Stromal cell of bone marrow (primary cell): Measurements from ENCODE around the gene GRPEL1.
"Not testable (repeated sequence)": the region's sequence is repeated elsewhere in the genome, so short reads cannot be mapped to it uniquely, and the experiment has no call there.

Experiments
- DNase-seq: peaks from one replicate; pipeline ENCODE4 v3.0.0-alpha.2; 2012; ENCODE audit warnings: low read depth

GRPEL1 gene

DNA sequence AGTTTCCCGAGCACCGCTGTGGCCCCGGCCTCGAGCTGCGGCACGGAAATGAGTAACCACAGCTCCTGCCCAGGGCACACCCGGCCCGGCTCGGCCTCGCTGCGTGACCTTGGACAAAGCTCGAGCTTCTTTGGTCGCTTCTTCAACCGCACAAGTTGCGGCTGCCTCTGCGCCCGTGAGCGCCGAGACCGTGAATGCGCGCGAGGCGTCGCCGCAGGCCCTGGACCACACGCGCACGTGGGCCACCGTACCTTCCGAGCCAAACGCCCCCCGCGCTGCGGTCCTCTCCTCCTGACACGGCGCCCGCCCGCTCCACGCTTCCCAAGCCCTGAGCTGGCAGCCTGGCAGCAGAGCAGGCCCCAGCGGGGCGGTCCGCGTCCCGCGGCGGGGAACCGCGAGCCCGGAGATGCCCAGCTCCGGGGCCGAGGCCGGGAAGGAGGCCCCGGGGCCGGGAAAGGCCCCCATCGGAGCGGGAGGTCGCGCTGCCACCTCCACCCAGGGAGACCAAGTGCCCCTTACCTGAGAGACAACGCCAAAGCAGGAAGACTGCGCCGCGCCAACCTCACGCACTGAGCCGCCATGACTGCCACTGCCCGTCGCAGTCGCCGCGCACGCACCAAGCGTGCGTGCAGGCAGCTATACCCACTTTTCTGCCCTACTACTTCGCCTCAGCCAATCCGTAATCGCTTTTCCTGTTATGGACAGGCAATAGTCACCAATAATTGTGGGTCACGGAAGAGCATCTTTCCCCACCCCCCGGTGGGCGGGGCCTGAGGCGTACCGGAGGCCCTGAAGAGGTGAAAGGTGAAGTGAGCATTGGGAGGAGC is at the start of gene GRPEL1:
Gene GRPEL1 (minus strand): TSS at position 613 of the 827 bp plus-strand sequence. CDS start 32 bp downstream, at position 581.
- DNase-seq: peak; percentile 99

DNA sequence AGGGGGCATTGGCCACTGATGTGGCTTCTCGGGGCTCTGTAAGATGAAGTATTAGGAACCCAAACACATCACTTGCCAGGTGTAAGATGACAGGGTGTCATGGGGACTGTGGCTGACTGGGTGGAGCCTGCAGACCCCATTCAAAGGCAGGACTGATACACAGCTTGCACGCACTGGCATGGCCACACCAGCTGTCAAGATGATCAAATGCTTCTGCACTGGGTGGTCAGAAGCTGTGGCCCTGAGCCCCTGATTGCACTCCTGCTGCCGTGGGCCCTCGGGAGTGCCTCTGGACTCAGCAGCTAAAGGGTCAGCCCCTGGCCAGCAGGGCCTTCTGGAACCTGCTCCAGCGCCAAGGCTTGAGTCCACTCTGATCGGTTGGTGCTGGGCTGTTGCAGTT is 48.8 kb upstream of the GRPEL1 start:
- no peak for DNase-seq

DNA sequence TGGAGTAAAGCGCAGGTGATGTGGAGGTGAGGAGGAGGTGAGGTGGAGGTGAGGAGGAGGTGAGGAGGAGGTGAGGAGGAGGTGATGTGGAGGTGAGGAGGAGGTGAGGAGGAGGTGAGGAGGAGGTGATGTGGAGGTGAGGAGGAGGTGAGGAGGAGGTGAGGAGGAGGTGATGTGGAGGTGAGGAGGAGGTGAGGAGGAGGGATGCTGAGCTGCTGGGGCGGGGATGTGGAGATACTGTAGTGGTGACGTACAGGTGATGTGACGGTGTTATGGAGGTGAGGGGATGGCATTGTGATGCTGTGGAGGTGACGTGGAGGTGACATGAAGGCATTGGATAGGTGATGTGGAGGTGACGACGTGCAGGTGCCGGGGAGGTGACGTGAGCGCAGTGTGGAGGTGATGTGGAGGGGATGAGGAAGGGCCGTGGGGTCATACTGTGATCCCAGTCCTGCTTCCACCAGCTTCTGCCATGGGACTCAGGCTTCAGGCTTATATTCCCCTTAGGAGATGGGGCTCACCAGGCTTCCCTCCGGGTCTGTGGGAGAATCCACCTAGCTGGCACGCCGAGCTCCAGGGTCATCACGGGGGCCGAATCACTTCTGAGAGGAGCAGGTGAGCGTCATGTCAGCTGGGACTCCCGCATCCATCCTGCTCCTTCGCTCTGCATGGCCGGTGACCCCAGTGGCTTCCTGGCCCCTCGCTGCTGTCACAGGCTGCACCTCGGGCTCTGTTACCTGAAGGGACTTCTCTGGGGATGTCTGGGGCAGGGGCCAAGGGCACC is 47.9 kb upstream of the GRPEL1 start:
- DNase-seq: no peak

DNA sequence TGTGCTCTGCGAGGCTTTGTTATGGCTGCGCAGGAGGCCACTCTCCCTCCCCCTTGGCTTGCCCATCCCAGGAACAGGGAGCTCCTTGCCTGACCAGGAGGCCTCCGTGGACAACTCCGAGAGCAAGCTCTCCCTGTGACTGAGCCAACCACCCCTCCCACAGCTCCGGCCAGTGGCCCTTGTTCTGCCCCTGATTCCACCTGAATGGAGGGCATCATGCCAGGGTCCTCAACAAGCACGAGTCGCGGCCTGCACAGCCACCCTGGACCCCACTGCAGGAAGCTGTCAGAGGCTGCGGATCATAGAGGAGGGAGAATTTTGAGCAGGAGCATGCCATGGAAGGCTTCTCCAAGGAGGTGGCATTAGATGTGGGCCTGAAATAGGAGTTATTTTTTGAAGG is 44.8 kb upstream of the GRPEL1 start:
- DNase-seq: no peak

DNA sequence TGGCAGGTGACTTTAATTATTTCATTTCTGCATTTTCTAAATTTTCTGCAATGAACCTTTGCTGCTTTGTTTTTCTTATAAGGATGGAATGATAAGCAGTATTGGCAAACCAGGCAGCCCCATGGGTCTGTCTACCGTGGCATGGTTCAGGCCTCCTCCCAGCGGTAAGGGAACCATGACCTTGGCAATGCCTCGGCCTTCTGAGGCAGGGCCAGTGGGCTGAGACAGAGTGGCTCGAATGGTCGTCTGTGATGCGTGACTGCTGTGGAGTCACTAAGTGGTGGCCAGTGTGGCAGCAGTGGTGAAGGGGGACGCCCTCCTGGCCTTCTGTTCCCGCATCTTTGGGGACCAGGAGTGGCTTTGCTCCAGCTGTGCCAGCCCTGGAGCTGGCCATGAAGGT is 43.6 kb upstream of the GRPEL1 start:
- no peak for DNase-seq

DNA sequence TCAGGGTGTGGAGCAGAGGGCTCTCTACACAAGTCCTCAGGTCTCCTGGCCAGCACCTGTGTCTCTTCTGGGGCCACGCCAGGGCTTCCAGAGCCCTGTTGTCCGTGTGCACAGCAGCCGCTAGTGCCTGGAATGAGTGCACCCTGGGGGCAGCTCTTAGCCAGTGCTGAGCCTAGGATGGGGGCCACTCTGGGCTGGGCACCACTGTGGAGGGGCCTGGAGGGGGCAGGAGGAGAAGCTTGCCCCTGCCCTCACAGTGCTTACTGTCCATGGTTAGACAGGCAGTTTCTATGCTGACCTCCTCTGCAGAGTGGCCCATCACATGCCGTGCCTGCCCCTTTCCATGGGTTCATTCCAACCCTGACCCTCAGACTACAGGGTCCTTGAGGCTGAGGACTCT is 42.7 kb upstream of the GRPEL1 start:
- no peak for DNase-seq

DNA sequence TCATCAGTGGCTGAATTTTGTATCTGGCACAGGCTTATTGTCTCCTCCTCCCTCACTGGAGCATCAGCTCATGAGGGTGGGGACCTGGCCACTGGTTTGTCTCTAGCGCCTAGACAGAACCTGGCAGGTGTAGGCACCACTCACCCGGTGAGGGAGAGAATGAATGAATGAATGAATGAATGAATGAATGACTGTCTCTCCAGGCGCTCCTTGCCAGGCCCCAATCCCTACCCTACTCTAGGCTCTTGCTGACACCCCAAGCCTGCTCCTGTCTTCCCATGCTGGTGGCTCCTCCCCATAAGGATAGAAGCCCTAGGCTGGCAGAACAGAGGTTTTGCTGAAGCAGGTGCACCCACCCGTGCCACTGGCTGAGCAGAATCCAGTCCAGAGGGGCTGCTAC is 41.3 kb upstream of the GRPEL1 start:
- DNase-seq: no peak

DNA sequence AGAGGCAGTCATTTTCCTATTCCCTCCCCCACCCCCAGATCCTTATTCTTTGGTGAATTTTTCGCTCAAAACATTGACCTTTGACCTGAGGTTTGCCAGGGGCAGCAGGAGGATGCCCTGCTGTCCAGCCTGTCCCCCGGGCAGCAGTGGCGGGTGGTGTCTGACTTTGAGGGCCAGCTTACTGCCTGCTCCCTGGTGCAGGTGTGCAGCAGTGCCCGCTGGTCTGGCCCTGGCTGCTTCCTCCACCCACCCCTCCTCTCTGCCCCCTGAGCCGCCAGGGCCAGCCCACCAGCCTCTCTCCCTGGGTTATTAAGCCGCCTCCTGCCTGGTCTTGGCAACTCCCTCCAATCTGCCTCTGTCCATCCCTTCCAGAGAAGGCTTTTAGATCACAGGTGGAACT is 40.8 kb upstream of the GRPEL1 start:
- DNase-seq: no peak

DNA sequence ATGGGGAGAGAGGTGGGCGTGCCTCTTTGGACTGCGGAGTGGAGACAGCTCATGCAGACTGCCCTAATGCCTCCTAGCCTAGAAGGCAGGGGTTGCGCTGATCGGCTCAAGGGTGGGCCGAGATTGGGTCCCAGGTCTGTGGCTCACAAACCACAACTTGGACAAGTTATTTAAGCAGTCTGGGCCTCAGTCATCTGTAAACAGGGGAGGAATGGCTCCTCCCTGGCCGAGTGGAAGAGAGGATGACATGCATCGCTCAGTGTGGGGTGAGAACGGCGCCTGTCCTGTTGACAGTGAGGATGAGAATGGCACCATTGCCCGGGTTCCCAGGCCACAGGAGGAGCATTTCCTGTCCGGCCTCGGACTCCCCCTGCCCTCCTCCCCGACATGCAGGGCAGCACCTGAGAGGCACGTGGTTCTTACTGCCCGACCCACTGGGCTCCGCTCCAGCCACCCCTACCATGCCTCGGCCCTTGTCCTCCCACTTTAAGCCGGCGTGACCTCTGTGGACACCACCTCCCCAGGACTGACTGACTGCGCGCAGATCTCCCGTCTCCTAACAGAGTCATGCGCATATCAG is 40.3 kb upstream of the GRPEL1 start:
- no peak for DNase-seq

DNA sequence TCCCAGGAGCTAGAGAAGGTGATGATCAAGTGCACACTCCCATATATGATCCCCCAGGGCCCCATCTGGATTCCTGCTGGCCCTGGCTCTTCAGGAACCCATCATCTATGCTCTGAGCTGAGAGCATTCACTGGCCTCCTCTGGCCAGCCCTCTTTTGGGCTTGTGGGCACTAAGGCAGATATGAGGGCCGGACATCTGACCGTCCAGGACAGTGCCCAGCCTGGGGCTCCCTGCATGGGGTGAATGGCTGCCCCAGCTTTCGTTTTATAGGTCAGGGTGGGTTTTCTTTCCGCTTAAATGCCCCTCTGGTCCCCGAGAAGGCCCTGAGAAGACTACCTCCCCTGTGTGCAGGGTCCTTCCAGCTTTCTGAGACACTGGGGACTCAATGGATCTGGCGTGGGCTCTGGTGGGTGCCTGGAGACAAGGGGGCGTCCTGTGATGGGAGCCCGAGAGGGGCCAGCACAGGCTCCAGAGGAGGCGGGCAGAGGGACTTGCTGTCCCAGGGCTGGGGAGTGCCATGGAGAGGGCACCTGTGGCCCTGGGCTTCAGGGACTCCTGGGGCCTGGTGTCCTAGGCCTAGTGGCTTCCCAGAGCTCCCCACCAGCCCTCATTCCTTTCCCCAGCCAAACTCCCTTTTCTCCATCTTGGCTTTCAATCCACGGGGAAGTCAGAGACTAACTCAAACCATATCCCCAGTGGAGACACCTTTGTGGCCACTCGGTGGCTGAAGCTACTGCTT is 39.5 kb upstream of the GRPEL1 start:
- DNase-seq: no peak

DNA sequence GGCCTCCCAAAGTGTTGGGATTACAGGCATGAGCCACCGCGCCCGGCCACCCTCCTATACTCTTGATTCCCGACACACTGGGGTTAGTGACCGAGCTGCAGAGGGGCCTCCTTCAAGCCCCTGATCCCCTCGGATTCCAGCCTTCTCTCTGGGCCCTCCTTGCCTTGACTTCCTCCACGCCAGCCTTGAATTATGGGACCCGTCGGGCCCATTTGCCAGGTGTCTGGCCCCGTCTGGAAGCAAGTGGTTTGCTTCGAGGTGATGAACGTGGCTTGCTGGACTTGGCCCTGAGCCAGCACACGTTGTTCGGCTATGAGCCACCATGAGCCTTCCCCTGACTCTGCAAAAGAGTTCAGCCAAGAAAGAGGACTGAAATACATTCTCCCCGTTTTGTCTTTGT is 37.4 kb upstream of the GRPEL1 start:
- DNase-seq: no peak

DNA sequence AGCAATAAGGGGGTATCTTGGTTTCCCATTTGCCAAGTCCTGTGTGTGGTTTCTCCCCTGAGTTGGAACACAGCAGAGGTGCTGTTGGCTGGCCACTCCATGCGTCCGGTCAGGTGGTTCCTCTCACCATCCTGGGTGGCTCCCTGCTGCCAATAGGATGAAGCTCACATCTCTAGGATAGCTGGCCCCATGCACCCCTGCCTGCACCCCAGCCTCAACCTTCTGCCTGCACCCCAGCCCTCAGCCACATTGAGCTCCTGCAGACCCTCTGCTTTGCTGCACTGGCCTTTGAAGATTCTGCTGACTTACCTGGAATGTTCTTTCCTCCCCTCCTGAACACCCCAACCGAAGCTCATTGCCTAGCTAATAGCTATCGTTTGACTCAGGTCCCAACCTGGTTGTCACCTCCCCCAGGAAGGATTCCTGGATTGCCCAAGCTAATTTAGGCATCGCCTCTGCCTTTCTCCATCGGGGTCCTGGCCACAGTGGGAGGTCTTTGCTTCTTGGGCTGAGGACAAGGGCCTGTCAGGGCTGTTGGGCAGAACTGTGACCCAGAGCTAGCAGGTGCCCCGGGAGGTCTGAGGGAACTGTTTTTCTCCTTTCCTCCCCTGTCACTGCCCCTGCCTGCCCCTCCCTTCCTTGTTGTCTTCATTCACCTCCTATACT is 36.6 kb upstream of the GRPEL1 start:
- no peak for DNase-seq

DNA sequence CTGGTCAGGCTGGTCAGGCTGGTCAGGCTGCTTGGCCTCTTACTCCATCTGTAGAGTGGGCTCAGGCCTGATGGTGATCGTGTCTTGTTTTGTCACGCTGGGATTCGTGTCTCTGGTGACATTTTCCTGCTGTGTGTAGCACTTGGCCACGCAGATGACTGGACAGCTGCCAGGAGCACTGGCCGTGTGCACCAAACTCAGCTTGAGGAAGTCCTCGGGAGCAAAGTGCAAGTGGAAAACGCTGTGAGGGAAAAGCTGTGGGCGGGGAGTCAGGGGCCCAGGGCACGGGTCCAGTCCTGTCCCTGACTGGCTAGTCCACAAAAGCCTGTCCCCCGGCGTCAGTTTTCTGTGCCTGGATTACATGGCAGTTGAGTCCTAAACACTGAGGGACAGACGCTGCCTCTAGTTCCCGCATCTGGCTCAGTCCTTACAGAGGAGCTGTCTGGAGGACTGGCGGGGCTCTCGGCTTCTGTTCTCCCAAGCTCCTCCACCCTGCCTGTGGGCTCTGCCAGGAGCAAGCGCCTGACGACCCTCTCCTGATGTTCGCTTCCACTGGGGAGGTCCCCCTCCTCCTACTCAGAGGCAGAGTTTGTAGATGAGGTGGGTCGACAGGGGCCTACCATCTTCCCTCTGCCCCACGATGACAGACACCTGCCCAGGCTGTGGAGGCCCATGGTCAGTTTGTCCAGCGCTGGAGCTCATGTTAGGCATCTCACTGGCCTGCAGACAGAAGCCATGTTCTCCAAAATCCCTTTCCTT is 35.9 kb upstream of the GRPEL1 start:
- no peak for DNase-seq

DNA sequence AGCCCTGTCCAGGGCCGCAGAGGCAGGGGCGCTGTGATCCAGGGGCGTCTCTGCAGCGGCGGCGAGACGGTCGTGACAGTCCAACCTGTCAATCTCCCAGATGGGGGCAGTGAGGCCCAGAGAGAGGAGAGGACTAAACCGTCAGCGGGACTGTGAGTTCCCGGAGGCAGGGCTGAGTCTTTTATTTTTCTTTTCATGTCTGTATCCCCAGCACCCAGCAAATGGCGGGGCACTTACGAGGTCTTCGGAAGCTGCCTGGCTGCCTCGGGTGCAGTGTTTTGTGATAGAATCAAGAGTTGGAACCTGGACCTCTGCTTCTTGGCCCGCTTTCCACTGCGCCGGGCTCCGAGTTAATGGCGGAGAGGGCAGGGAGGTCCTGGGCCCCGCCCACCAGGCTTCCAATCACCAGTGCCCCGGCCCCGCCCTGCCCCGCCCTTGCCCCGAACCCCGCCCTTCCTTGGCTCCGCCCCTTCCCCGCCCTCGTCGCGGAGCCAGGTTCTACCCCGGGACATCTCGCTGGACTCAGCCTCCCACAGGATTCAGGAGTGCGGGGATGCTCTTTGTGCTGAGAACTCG is 35.3 kb upstream of the GRPEL1 start:
- DNase-seq: peak; percentile 38

DNA sequence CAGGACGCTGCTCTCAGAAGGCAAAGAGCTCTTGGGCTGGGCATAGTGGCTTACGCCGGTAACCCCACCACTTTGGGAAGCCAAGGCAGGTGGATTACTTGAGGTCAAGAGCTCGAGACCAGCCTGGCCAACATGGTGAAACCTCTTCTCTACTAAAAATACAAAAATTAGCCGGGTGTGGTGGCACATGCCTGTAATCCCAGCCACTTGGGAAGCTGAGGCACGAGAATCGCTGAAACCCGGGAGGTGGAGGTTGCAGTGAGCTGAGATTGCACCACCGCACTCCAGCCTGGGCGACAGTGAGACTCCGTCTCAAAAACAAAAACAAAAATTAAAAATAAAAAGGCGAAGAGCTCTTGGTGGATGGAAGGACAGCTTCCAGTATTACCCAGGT is 34.6 kb upstream of the GRPEL1 start:
- DNase-seq: not testable (repeated sequence)

DNA sequence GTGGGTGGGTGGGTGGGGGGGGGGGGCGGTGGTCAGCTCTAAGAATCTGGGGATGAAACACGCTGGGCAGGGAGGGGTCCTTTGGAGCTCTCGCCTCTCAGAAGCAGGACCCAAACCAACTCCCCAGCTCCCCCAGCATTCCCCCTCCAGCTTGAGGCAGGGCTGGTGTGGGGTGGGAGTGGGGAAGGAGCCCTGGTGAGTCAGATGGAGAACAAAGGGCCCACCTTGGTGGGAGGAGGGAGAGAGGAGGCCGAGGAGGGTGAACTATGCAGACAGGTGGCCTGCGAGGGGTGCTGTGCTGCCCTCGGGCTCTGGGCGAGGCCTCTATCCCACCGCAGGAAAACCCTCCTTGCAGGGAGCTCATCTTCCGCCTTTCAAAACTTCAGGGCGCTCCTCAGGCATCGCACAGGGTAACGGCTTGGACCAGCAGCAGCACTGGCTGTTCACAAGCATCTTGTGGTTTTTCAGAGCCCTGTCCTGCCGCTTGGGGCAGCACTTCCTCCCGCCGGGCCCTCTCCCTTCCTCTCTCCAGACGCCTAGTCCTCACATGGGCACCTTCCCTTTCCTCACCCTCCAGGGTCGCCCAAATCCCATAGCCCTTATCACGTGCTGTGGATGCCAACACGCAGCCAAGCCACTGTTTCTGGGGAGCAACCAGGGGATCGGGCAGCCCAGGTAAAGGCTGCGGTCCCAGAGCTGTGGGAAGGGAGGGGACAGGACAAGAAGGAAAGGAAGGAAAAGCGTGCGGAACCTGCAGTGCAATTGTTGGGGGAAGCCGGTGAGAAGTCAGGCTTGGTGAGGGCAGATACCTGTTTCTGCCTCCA is 34.0 kb upstream of the GRPEL1 start:
- no peak for DNase-seq

DNA sequence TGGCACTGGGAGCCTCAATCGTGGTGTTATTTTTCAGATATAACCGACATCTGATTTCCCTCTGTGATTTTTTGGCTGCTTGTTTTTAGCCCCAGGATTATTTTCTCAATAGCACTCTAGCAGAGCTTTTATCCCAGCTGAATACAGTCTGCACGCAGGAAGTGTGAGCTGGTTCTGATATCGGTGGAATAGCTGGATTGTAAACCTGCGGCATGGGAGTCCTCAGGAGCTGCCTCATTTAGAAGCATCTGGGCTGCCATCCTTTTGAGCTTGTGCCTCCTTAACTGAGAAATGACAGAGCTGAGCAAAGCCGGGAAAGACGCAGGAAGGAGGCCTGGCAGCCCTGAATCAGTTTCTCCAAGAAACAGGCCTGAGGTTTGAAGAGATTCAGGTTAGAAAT is 28.4 kb upstream of the GRPEL1 start:
- no peak for DNase-seq

DNA sequence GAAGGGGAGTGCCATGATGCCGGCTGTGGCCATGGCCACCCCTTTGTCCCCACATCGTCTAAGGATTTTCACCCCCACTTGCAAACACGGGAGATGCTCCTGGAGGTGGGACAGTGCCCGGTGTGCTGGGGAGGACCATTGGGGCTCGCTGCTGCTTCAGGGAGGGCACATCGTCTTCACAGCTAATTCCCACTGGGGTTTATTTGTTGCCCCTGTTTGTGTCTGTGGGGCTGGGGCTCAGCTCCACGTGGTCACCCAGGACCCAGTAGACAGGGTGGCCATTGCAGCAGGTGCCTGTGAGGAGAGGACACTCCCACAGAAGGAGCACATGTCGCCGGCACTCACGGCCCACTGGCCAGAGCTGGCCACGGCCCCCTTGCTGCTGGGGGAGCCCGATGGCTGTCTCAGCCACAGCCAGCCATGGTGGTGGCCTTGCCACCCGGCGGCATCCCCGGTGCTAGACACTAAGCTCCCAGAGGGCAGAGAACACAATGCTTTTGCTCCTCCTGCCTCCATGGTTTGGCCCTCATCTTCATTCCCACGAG is 27.8 kb upstream of the GRPEL1 start:
- no peak for DNase-seq

DNA sequence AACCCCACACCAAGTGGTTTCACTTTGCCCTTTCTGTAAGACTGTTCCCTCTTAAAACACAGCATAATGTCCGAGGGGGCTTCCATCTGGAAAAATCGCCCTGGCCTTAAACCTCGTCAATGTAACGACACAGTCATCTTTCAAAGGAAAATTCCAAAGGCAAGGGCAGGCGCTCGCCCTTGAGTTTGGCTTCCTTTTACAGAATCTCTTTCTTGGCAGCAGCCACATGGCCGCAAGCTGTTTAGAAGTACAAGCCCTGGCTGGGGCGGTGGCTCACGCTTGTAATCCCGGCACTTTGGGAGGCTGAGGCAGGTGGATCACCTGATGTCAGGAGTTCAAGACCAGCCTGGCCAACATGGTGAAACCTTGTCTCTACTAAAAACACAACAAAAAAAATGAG is 27.1 kb upstream of the GRPEL1 start:
- no peak for DNase-seq

DNA sequence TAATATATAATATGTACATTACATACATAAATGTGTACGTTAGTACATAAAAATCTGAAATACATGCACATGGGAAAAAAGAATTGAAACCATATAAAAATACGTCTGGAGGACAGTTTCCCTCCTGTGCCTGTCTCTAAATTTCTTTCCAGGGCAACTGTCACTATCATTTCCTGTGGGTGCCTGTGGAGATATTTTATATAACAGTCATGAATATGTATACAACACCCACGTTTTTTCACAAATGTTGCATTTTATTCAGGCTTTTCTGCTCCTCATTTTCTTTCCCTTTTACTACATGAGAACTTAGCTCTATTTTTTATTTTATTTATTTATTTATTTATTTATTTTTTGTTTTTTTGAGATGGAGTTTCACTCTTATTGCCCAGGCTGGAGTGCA is 24.2 kb upstream of the GRPEL1 start:
- DNase-seq: no peak
